Progenitor cell of endocrine pancreas (in vitro differentiated cells): Measurements from ENCODE around the gene ELF3. TPM values are rescaled to one million over a fixed set of nuclear protein-coding genes. Genes with fewer than 3 reads are reported as not detected.
A peak's percentile ranks its signal among the peaks of the same experiment; 100 is the strongest.
"Not testable (repeated sequence)": the region's sequence is repeated elsewhere in the genome, so short reads cannot be mapped to it uniquely, and the experiment has no call there.

Source experiments
- DNase-seq: peaks from one replicate; pipeline ENCODE4 v3.0.0; 2021; ENCODE audit warnings: low spot score; ENCODE audit not compliant: unreplicated experiment
- H3K27ac Mint-ChIP-seq: 2 replicates; pipeline ENCODE4 v1.8.0; 2021; ENCODE audit warnings: mild to moderate bottlenecking, moderate library complexity, mixed read lengths
- H3K27me3 Mint-ChIP-seq: 2 replicates; pipeline ENCODE4 v1.8.0; 2021; ENCODE audit warnings: mixed read lengths
- H3K36me3 Mint-ChIP-seq: 2 replicates; pipeline ENCODE4 v1.8.0; 2022; ENCODE audit warnings: mixed read lengths; ENCODE audit not compliant: insufficient read depth
- H3K4me1 Mint-ChIP-seq: 2 replicates; pipeline ENCODE4 v1.8.0; 2021; ENCODE audit warnings: low read depth, mixed read lengths
- H3K4me3 Mint-ChIP-seq: 2 replicates; pipeline ENCODE4 v1.8.0; 2021; ENCODE audit warnings: low read depth, mild to moderate bottlenecking, moderate library complexity, mixed read lengths
- H3K9me3 Mint-ChIP-seq: 2 replicates; pipeline ENCODE4 v1.8.0; 2021; ENCODE audit warnings: low read depth, mixed read lengths
- CTCF ChIP-seq: fragments of 200-600 bp; sonication (generic); IDR thresholded peaks from one replicate; pipeline ENCODE4 v1.5.0; 2021; ENCODE audit warnings: antibody characterized with exemption, mild to moderate bottlenecking; ENCODE audit not compliant: unreplicated experiment
- microRNA-seq: library from miRNA; unstranded; fragments of <30 nt; microRNA quantifications from one replicate; pipeline ENCODE4 v1.1.0, GENCODE V29; 2020; ENCODE audit warnings: borderline number of aligned reads; ENCODE audit not compliant: unreplicated experiment
- total RNA-seq: library from RNA; stranded (reverse); gene quantifications from 2 replicates; pipeline ENCODE4 v1.2.1, GENCODE V29; 2021

The ELF3 gene
- total RNA-seq, 1 donor from 2014 or later: 74.3 TPM

GRCh38 chr1:202058001-202058908 lies 47.9 kb downstream of the ELF3 start:
- Mint-ChIP-seq H3K4me3 (no peak overlapping the region), H3K36me3 (no peaks in the 10 kb centered on the region)
- no peak for TF ChIP-seq CTCF

DNA sequence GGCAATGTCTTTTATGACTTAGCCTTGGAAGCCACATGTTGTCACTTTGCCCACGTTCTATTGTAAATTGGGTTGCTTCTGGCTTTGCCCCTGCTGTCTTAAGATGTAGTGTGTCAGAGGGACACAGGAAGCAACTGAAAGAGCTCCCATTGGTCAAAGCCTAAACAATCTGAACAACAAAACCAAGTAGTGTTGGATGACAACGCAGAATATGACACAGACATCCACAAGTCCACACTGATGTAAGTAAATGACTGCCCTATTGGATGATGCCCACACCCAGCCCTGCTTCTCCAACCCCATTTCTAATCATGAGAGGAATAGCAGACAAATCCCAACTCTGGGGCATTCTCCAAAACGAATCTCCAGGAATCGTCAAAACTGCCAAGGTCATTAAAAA lies 50.7 kb downstream of the ELF3 start:
- no peaks in the 10 kb centered on the region for H3K36me3 Mint-ChIP-seq
- no peak for TF ChIP-seq CTCF
- H3K4me1 Mint-ChIP-seq: peaks cover 16% of the 10 kb centered on the region

More at GRCh38 chr1:202058001-202058908, 47.9 kb downstream of the ELF3 start:
- no peaks in the 10 kb centered on the region for H3K9me3 Mint-ChIP-seq
- H3K4me1 Mint-ChIP-seq: peaks cover 19% of the 10 kb centered on the region
- DNase-seq: no peak
- H3K27me3 Mint-ChIP-seq: no peaks in the 10 kb centered on the region
- peak overlapping the region; percentile 9 for H3K27ac Mint-ChIP-seq

DNA sequence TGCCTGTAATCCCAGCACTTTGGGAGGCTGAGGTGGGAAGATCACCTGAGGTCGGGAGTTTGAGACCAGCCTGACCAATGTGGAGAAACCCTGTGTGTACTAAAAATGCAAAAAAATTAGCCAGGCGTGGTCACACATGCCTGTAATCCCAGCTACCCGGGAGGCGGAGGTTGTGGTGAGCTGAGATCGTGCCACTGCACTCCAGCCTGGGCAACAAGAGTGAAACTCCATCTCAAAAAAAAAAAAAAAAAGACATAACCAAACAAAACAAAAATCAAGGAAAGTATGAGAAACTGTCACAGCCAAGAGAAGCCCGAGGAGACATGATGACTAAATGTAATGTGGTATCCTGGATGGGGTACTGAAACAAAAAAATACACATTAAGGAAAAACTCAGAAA lies 51.4 kb downstream of the ELF3 start:
- not testable (repeated sequence) for H3K36me3 Mint-ChIP-seq, H3K9me3 Mint-ChIP-seq, H3K27ac Mint-ChIP-seq, H3K4me3 Mint-ChIP-seq, DNase-seq, H3K27me3 Mint-ChIP-seq
- peaks cover 15% of the 10 kb centered on the region for H3K4me1 Mint-ChIP-seq

More for the DNA sequence above, 50.7 kb downstream of the ELF3 start:
- DNase-seq: no peak
- Mint-ChIP-seq H3K27ac (no peak overlapping the region), H3K27me3 (no peaks in the 10 kb centered on the region), H3K4me3 (no peak overlapping the region), H3K9me3 (no peaks in the 10 kb centered on the region)

- not testable (repeated sequence) for H3K9me3 Mint-ChIP-seq, H3K36me3 Mint-ChIP-seq, H3K27ac Mint-ChIP-seq, H3K27me3 Mint-ChIP-seq, H3K4me3 Mint-ChIP-seq, DNase-seq
- peaks cover 13% of the 10 kb centered on the region for H3K4me1 Mint-ChIP-seq
Measured at GRCh38 chr1:202062636-202063035, 52.2 kb downstream of the ELF3 start.

GRCh38 chr1:202063093-202063492 lies 52.7 kb downstream of the ELF3 start:
- Mint-ChIP-seq H3K27me3 (no peaks in the 10 kb centered on the region), H3K4me3 (no peak overlapping the region), H3K4me1 (peaks cover 13% of the 10 kb centered on the region), H3K27ac (peak overlapping the region; percentile 85), H3K9me3 (no peaks in the 10 kb centered on the region), H3K36me3 (no peaks in the 10 kb centered on the region)
- no peak for DNase-seq
- no peak for TF ChIP-seq CTCF

- not testable (repeated sequence) for H3K4me3 Mint-ChIP-seq, DNase-seq, H3K36me3 Mint-ChIP-seq, H3K27ac Mint-ChIP-seq, H3K27me3 Mint-ChIP-seq, H3K9me3 Mint-ChIP-seq
- H3K4me1 Mint-ChIP-seq: peaks cover 18% of the 10 kb centered on the region
Measured at GRCh38 chr1:202064889-202065312, 54.5 kb downstream of the ELF3 start.

Small RNA genes lying within 50 kb of the gene (microRNA-seq; reads per million reads assigned to microRNA genes)
- not detected for gene MIR6740

Other genes with a start within 250 kb of the ELF3 start
- 94.9 and 99.8 TPM in 2 replicates for gene IPO9, start 181.4 kb upstream of the ELF3 start, total RNA-seq
- 6.6 and 7.4 TPM in 2 replicates for gene SHISA4, start 121.7 kb upstream of the ELF3 start, total RNA-seq
- gene LMOD1, start 64.0 kb upstream of the ELF3 start, total RNA-seq: 0.41 and 0.62 TPM in 2 replicates
- 43.5 and 49.5 TPM in 2 replicates for gene TIMM17A, start 55.1 kb upstream of the ELF3 start, total RNA-seq
- gene RNPEP, start 27.9 kb upstream of the ELF3 start, total RNA-seq: 54.7 and 59.5 TPM in 2 replicates
- gene GPR37L1, start 112.3 kb downstream of the ELF3 start, total RNA-seq: 0.04 TPM in 1 of 2 replicates, not detected in the other
- 43.7 and 57.2 TPM in 2 replicates for gene ARL8A, start 134.2 kb downstream of the ELF3 start, total RNA-seq
- gene PTPN7, start 150.0 kb downstream of the ELF3 start, total RNA-seq: not detected in 2 replicates
- gene LGR6, start 183.2 kb downstream of the ELF3 start, total RNA-seq: 0.47 and 0.50 TPM in 2 replicates